HCEC 1CT (cell line): ENCODE data around the gene SPIN2A.
A peak's percentile ranks its signal among the peaks of the same experiment; 100 is the strongest.
"Not testable (repeated sequence)": the region's sequence is repeated elsewhere in the genome, so short reads cannot be mapped to it uniquely, and the experiment has no call there.

Source experiments
- DNase-seq: peaks from one replicate; pipeline ENCODE4 v3.0.0-alpha.2; 2017

SPIN2A gene

GRCh38 chrX:57137073-57137472, at the start of gene SPIN2A:
TSS of gene SPIN2A (minus strand) at chrX:57137397. CDS start at chrX:57136597, 800 bp downstream.
- DNase-seq = not testable (repeated sequence)

- DNase-seq = no peak
These were observed 41.4 kb upstream of the SPIN2A start for GRCh38 chrX:57178605-57179004.

- DNase-seq = no peak
These were observed 39.9 kb upstream of the SPIN2A start for GRCh38 chrX:57177070-57177469.

GRCh38 chrX:57172544-57172943, 35.3 kb upstream of the SPIN2A start:
- DNase-seq = no peak

- DNase-seq = peak; percentile 4
These were observed 19.3 kb upstream of the SPIN2A start for GRCh38 chrX:57156397-57157049.

GRCh38 chrX:57155171-57155570, 18.0 kb upstream of the SPIN2A start:
- no peak for DNase-seq

GRCh38 chrX:57152222-57152621, 15.0 kb upstream of the SPIN2A start:
- not testable (repeated sequence) for DNase-seq

- no peak for DNase-seq
These were observed 1.5 kb upstream of the SPIN2A start for GRCh38 chrX:57138674-57139073.

- DNase-seq = peak; percentile 26
These were observed 304 bp upstream of the SPIN2A start for GRCh38 chrX:57137501-57137900.

- not testable (repeated sequence) for DNase-seq
These were observed 608 bp downstream of the SPIN2A start for GRCh38 chrX:57136589-57136988.

- DNase-seq = no peak
These were observed 1.9 kb downstream of the SPIN2A start for GRCh38 chrX:57135287-57135686.

- no peak for DNase-seq
These were observed 2.5 kb downstream of the SPIN2A start for GRCh38 chrX:57134702-57135101.

- DNase-seq = no peak
These were observed 3.5 kb downstream of the SPIN2A start for GRCh38 chrX:57133706-57134105.

- DNase-seq = not testable (repeated sequence)
These were observed 3.9 kb downstream of the SPIN2A start for GRCh38 chrX:57133284-57133683.

- no peak for DNase-seq
These were observed 5.2 kb downstream of the SPIN2A start for GRCh38 chrX:57132046-57132445.

- DNase-seq = no peak
These were observed 15.4 kb downstream of the SPIN2A start for GRCh38 chrX:57121816-57122215.

- peak; percentile 81 for DNase-seq
These were observed 15.9 kb downstream of the SPIN2A start, which contains the start of gene SPIN2B for GRCh38 chrX:57121162-57121755. TSS of gene SPIN2B (minus strand) at chrX:57121548.

- not testable (repeated sequence) for DNase-seq
These were observed 16.5 kb downstream of the SPIN2A start for GRCh38 chrX:57120619-57121161.

- DNase-seq = no peak
These were observed 17.8 kb downstream of the SPIN2A start for GRCh38 chrX:57119416-57119815.

GRCh38 chrX:57117566-57117965, 19.6 kb downstream of the SPIN2A start:
- not testable (repeated sequence) for DNase-seq

- DNase-seq = no peak
These were observed 32.2 kb downstream of the SPIN2A start for GRCh38 chrX:57104921-57105398.

- no peak for DNase-seq
These were observed 32.8 kb downstream of the SPIN2A start for GRCh38 chrX:57104406-57104805.

- no peak for DNase-seq
These were observed 33.7 kb downstream of the SPIN2A start for GRCh38 chrX:57103489-57103888.

GRCh38 chrX:57102918-57103317, 34.3 kb downstream of the SPIN2A start:
- DNase-seq = not testable (repeated sequence)
